KOPT-K1 (cell line): ENCODE results near the gene CAMK1D.

Source experiments
- H3K27ac ChIP-seq: fragments of 200-600 bp; sonication (generic); 2 replicates; pipeline ENCODE4 v1.5.1; 2016; ENCODE audit warnings: antibody characterized with exemption, mild to moderate bottlenecking, low read depth, low read length; ENCODE audit not compliant: poor library complexity, severe bottlenecking
- H3K36me3 ChIP-seq: fragments of 200-600 bp; sonication (generic); 2 replicates; pipeline ENCODE4 v1.5.1; 2017; ENCODE audit warnings: antibody characterized with exemption, mild to moderate bottlenecking, low read length, moderate library complexity; ENCODE audit not compliant: insufficient read depth
- H3K9me3 ChIP-seq: fragments of 200-600 bp; sonication (generic); 2 replicates; pipeline ENCODE4 v1.5.1; 2017; ENCODE audit warnings: antibody characterized with exemption, low read length, mild to moderate bottlenecking; ENCODE audit not compliant: insufficient read depth, poor library complexity, severe bottlenecking

CAMK1D gene

DNA sequence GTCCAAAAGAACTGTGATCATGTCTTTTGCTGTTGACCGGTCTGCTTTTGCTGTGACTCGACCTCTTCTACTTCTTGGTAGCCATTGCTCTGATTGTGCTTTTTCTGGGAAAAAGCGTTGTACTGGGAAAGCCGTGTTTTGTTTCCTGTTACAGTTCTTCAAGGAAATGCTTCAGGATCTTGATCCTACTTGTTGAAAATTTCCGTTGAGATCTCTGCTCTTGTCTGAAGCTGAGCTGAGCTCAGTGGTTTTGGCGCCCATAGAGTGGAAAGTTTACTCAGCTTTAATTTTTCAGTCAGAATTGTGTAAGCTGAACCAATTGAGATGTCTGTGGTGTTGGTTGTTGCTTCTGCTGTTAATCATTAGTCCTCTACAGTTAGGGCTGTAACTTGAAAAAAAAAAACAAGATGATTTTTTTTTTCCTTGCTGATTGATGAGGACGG is 349.9 kb downstream of the CAMK1D start:
- Histone ChIP-seq H3K9me3 (no peaks in the 10 kb centered on the region), H3K36me3 (no peaks in the 10 kb centered on the region)

DNA sequence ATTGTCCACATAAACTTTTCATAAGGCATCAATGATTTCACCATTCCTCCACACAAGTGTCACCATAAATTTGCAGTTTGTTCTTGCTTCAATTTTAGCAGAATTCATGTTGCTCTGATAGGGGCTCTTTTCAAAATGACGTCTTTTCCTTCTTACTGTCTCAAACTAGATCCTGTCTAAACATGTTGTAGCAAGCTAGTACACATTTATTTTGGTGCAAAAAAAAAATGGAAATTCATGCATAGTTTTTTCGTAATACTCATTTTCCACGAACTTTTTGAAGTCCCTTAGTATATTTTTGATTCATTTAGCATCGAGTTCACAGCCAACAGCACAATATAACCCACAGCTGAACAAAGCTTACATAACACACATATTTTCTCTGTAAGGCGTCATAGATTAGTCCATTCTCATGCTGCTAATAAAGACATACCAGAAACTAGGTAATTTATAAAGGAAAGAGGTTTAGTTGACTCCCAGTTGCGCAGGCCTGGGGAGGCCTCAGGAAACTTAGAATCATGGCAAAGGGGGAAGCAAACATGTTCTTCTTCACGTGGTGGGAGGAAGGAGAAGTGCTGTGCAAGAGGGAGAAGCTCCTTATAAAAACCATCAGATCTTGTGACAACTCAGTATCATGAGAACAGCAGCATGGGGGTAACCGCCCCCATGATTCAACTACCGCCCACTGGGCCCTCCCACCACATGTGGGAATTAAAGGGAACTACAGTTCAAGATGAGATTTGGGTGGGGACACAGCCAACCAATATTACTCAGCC is 350.6 kb downstream of the CAMK1D start:
- H3K36me3 ChIP-seq = no peaks in the 10 kb centered on the region
- H3K27ac ChIP-seq = no peak overlapping the region
- H3K9me3 ChIP-seq = no peaks in the 10 kb centered on the region

More for the DNA sequence above, 349.9 kb downstream of the CAMK1D start:
- H3K27ac ChIP-seq = no peak overlapping the region

DNA sequence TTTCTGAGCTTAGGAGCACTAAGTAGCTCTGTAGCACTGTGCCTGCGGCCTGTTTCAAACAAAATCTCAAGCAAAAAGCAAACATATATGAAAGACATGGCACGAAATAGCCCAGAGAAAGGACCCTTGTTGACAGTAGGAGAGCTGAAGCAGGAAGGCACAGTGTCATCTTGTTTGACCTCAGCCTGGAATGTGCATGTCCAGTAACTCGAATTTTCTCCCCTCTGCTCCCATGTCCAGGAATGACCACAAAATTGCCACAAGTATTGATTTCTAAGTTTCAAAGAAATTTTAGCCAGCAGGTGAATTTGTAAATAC is 351.2 kb downstream of the CAMK1D start:
- Histone ChIP-seq H3K36me3 (no peaks in the 10 kb centered on the region), H3K27ac (no peak overlapping the region), H3K9me3 (no peaks in the 10 kb centered on the region)

DNA sequence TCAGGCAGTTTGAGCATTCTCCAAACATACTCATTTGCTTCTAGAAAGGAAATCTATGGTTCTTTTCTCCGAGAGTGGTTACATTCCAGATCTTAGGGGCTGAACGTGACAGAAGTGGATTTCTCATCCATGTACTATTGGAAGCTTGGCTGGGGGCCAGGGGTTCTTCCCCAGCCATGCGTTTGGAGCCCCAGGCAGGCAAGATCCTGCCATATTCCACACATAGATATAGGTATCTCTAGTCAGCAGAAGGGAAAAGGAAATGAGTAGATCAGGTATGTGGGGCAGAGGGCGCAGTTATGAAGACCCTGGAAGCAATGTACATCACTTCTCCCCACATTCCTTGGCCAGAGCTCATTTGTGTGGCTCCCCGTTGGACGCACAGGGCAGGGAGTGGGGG is 352.3 kb downstream of the CAMK1D start:
- no peak overlapping the region for H3K27ac ChIP-seq

DNA sequence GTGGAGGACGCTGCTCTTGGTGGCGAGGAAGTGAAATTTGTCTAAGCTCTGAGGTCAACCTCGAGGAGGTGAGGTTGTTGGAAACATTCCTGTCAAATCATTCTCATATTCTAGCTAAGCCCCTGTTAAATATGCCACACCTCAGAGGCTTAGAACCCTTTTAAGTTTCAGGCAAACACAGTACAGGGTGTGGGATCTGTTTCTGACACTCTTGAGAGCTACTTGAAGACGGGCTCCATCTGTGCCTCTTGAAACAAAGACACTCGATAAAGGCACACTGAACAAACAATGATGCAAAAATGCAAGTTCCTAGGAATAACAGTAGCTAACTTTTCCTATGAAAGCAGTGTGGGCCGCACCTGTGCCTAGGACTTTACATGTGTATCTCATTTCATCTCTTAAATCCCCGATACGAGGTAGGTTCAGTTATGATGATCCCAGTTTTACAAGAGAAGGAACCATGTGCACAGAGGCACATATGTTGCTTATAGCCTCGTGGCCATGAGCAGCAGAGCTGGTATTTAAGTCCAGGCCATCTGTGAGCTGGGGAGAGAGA is 352.9 kb downstream of the CAMK1D start:
- Histone ChIP-seq H3K36me3 (no peaks in the 10 kb centered on the region), H3K27ac (no peak overlapping the region), H3K9me3 (no peaks in the 10 kb centered on the region)

More for the DNA sequence above, 352.3 kb downstream of the CAMK1D start:
- Histone ChIP-seq H3K9me3 (no peaks in the 10 kb centered on the region), H3K36me3 (no peaks in the 10 kb centered on the region)

DNA sequence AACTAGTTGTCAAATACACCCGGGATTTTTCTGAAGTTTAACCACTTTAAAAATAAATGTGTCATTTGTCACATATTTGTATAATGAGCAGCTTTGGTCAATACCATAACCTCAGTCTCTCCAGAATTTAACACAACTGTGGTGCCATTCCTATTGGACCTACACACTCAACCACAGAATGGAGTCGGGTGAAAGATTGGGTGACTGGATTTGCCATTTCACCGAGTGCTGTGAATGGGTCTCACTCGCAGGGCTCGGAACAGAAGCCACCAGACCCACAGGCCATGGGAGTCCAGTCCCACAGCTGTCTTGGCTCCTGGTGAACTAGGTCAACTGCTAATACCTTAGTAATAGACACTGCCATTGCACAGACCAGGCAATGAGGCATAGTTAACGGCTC is 353.8 kb downstream of the CAMK1D start:
- Histone ChIP-seq H3K27ac (no peak overlapping the region), H3K36me3 (no peaks in the 10 kb centered on the region), H3K9me3 (no peaks in the 10 kb centered on the region)

DNA sequence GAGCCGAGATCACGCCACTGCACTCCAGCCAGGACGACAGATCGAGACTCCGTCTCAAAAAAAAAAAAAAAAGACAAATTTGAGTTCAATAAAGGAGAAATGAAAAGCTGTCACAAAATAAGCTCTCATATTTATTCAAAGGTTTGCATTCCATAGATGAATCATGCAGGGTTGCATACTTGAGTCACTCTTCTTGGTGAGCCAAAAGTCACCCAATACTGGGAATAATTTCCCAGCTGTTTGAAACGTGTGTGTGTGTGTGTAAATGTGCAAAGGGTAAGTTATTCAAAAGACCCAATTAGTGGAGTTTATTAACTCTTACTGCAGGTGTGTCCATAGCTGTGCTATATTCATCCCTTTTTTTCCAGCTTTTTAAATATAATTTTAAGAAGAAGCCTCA is 354.5 kb downstream of the CAMK1D start:
- H3K9me3 ChIP-seq = no peaks in the 10 kb centered on the region
- H3K27ac ChIP-seq = no peak overlapping the region
- no peaks in the 10 kb centered on the region for H3K36me3 ChIP-seq

DNA sequence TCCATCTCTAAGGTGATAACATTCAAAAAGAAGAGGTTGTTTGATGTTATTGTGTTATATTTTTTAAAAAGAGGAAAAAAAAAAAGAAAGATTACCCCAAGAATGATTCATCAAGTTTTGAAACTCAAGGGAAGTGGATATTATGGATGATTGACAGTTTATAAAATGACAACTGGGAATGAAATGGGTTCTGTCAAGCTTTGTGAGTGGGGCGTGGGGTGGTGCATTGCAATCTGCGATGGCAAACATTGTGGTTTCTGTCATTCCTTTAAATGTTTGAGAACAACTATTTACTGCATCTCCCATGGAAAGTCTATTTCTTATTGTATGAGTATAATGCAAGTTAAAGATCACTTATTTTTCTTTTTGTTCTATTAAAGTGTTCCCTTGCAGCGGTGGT is 355.1 kb downstream of the CAMK1D start:
- H3K36me3 ChIP-seq = no peaks in the 10 kb centered on the region
- H3K9me3 ChIP-seq = no peaks in the 10 kb centered on the region
- H3K27ac ChIP-seq = no peak overlapping the region

DNA sequence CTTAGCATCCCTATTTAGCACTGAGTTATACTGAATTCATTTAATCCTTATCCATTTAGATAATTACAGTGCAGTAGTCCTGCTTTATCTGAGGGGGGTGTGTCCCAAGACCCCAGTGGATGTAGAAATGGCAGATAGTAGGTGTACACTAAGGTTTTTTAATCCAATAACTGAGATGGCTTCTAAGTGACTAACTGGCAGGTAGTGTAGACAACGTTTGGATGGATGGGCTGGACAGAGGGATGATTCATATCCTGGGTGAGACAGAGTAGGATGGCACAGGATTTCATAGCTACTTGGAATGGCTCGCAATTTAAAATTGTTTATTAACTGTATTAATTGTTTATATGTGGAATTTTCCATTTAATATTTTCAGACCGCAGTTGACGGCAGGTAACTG is 356.6 kb downstream of the CAMK1D start:
- no peaks in the 10 kb centered on the region for H3K36me3 ChIP-seq
- H3K9me3 ChIP-seq = no peaks in the 10 kb centered on the region
- no peak overlapping the region for H3K27ac ChIP-seq

DNA sequence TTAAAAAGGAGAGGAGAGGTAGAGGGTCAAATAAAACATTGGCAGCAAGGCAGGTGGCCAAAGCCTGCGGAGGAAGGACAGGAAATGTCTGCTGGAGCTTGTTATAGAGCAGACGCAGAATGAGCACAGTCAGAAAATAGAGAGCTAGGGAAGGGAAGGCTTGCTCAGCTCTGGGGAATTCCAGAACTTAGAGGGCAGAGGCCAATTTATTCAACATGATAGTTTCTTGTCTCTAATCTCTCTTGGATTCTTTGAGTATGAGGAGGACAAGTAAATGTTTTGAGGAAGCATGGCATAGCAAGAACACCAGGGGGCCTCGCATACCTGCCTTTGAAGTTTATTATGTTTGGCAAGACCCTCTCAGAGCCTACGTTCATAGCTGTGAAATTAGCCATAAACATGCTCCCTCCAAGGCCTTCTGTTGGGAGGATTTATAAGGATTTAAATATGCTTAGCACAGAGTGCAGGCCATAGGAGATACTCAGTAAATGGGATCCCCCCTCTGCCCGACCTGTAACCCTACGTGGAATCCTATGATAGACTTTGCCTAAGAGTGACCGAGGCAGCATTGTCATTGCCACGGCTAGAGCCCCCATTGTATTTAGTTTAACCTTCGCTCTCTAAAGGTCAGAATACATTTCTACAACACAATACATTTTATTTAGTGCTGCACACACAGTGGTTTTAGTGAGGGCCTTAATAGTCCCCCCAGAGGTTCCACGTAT is 358.3 kb downstream of the CAMK1D start:
- Histone ChIP-seq H3K9me3 (no peaks in the 10 kb centered on the region), H3K36me3 (no peaks in the 10 kb centered on the region), H3K27ac (no peak overlapping the region)

DNA sequence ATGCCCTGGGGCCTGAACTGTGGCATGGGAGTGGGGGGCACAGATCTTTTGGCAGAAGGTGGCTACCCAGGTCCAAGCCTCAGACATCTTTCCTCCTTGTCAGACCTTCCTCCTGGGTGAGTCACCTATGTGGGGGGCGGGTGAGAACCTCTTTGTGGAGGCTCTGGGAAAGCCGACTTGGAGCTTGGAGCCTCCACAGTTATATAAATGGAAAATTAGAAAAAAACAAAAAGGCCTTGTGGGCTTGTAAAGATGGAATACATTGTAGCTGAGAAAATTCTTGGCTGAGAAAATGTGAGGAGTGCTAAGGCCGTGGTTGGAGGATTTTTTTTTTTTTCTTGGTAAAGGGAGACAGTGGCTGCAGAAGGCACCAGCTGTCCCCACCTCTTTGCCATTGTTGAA is 359.7 kb downstream of the CAMK1D start:
- Histone ChIP-seq H3K9me3 (no peaks in the 10 kb centered on the region), H3K36me3 (no peaks in the 10 kb centered on the region), H3K27ac (no peak overlapping the region)

DNA sequence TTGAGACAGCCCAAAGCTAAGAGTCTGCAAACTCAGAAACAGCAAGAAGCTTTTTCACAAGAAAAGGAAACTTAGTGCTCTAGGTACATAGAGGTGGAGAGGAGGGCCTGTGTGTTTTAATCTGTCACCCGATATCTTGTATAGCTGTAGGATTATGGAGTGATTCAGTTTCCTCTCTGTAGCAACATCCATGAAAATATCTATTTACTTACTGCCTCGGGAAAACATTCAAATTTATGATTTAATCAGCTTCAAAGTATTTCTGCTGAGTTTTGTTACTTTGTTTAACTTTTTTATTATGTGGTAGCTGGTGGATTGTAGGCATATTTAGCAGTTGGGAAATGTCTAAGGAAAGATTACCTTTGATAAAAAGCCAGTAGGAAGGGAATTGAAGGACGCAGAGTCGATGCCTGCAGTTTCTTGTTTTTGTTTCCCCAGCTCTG is 360.2 kb downstream of the CAMK1D start:
- no peak overlapping the region for H3K27ac ChIP-seq
- no peaks in the 10 kb centered on the region for H3K9me3 ChIP-seq
- no peaks in the 10 kb centered on the region for H3K36me3 ChIP-seq

DNA sequence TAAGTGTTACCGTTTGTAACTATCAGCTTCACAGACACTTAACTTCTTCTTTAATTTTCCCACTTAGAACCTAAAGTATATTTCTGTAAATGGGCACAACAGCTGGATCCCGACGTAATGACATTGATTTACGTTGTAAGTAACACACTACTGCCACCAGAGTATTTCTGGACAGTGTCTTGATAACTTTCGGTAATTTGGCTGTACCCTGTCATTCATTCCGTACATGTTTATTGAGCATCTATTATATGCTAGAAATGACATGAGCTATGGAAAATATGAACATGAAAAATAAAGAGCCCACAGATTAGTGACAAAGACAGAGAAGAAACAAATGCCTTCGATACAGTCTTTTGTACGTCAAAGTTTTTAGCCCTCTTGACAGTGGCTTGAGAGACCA is 360.8 kb downstream of the CAMK1D start:
- no peaks in the 10 kb centered on the region for H3K36me3 ChIP-seq
- no peaks in the 10 kb centered on the region for H3K9me3 ChIP-seq
- H3K27ac ChIP-seq = no peak overlapping the region

DNA sequence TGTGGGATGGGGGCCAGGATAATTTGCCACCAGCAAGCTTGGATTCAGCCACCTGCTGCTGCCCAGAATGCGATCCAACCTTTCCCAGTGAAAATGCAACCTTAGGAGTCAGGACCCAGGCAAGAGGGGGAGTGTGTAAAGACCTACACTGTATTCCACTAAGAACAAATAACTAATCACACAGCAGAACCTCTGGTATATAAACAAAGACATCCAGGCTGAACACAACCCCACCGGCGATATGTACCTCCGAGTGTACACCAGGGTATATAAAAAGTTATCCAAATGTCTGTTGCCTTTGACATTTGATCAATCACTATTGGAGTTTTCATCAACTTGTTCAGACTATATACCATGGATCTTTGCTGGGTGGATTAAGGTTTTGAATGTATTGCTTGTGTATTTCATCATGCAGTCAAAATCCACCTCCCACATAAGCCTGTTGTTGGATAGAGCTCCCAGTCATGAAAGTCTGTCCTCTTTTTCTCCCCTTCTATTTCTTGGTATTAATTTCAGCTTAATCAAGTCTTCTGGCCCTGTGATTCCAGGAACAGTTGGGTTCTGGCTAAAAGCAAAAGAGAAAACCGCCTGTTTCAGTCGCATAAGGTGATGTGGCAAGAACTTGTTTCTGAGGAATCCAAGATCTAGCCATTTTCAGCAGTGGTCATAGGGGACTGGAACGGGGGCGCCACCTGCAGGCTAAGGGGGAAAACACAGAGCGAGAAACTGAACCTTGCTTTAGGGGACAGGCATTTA is 361.4 kb downstream of the CAMK1D start:
- no peaks in the 10 kb centered on the region for H3K9me3 ChIP-seq
- no peaks in the 10 kb centered on the region for H3K36me3 ChIP-seq
- H3K27ac ChIP-seq = no peak overlapping the region

DNA sequence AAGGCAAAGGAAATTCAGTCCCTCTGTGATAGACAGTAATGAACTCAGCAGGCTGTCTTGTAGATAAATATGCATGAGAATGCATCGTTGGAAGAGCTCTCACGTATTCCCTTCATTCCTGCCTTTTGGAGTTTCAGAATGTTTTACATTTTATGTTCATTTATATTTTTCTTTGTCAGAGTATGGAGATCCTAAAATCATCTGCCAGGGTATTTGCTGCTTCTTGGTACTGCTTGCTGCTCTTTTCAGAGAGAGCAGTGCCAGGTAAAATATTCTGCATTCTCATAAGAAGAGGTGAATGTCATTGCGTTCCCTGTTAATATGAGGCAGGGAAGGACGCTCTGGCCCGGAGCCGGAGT is 362.0 kb downstream of the CAMK1D start:
- no peak overlapping the region for H3K27ac ChIP-seq
- no peaks in the 10 kb centered on the region for H3K9me3 ChIP-seq
- no peaks in the 10 kb centered on the region for H3K36me3 ChIP-seq
